Tibial nerve (tissue), 3 donors: ENCODE results near the gene FOXL1.

Experiments used
- POLR2A ChIP-seq, 2 donors: fragments of 450-650 bp; IDR thresholded peaks; one replicate each; pipeline ENCODE4 v1.6.1; 2017; ENCODE audit warnings: antibody characterized with exemption in 2 of 2, mild to moderate bottlenecking in 2 of 2, moderate library complexity in 2 of 2
- TF ChIP-seq, protein P1 (sequence below), 5 experiments: fragments of 200-600 bp in 3 of 5; fragments of 450-650 bp in 2 of 5; sonication (generic) in 3 of 5; IDR thresholded peaks; one replicate each; pipeline ENCODE4 v1.5.1; 2016 to 2019; ENCODE audit warnings: antibody characterized with exemption in 5 of 5, mild to moderate bottlenecking in 3 of 5, moderate library complexity in 2 of 5

DNA sequence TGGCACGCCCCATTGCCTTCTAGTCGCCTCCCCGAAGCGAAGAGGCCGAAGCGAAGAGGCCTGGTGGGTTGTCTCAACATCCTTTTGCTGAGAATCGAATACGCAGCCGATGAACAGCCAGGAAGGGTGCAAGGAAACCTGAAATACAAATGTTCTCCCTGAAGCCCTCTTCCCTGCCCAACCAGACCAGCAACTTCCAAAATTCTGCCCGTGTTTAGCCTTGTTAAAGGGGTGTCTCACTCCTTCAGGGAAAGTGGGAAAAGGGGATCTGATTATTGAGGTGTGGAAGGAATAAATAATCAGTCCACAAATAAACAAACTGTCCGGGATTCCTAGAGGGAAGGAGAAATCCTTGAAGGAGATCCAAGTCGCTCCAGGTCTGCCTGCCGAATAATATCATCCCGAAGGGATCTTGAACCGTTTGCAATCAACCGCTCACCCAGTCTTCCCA lies 13.1 kb upstream of the FOXL1 start:
- TF ChIP-seq, protein P1, sequence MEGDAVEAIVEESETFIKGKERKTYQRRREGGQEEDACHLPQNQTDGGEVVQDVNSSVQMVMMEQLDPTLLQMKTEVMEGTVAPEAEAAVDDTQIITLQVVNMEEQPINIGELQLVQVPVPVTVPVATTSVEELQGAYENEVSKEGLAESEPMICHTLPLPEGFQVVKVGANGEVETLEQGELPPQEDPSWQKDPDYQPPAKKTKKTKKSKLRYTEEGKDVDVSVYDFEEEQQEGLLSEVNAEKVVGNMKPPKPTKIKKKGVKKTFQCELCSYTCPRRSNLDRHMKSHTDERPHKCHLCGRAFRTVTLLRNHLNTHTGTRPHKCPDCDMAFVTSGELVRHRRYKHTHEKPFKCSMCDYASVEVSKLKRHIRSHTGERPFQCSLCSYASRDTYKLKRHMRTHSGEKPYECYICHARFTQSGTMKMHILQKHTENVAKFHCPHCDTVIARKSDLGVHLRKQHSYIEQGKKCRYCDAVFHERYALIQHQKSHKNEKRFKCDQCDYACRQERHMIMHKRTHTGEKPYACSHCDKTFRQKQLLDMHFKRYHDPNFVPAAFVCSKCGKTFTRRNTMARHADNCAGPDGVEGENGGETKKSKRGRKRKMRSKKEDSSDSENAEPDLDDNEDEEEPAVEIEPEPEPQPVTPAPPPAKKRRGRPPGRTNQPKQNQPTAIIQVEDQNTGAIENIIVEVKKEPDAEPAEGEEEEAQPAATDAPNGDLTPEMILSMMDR (IDR thresholded peaks at IDR 0.05) = no peak
- no peak for TF ChIP-seq POLR2A (IDR thresholded peaks at IDR 0.05)
